ENCODE results near the gene LFNG.

LFNG gene

GRCh38 chr7:2524808-2525657 is 5.5 kb downstream of the LFNG start:
- CTCF ChIA-PET: interaction anchor here (1.6 kb wide), 1 partner anchor 55 kb away, joined by 4 read pairs; no protein-coding TSS in a partner anchor
- no peak for TF ChIP-seq CTCF (IDR thresholded peaks at IDR 0.05; ENCODE audit: insufficient read depth, low read length, missing control alignments)
- no peak for DNase-seq (ENCODE audit: low read depth, low spot score)
- POLR2A ChIA-PET: no interaction called here
- no peak overlapping the region for H3K4me3 ChIP-seq (ENCODE audit: low read depth, low read length)

- POLR2A ChIA-PET: interaction anchor here (0.7 kb wide), 1 partner anchor 26 kb away, joined by 3 read pairs; no protein-coding TSS in a partner anchor
- TF ChIP-seq CTCF (IDR thresholded peaks at IDR 0.05; ENCODE audit: insufficient read depth, low read length, missing control alignments): no peak
- no peak overlapping the region for H3K4me3 ChIP-seq (ENCODE audit: low read depth, low read length)
These were observed 6.4 kb downstream of the LFNG start for GRCh38 chr7:2525658-2526630.

GRCh38 chr7:2526659-2527504 is 7.3 kb downstream of the LFNG start:
- TF ChIP-seq CTCF (IDR thresholded peaks at IDR 0.05; ENCODE audit: insufficient read depth, low read length, missing control alignments): no peak
- CTCF ChIA-PET: interaction anchor here (0.9 to 1.1 kb wide), 2 partner anchors 49 to 75 kb away, joined by 3 to 4 read pairs; no protein-coding TSS in a partner anchor

More at GRCh38 chr7:2525658-2526630, 6.4 kb downstream of the LFNG start:
- no peak for DNase-seq (ENCODE audit: low read depth, low spot score)
- CTCF ChIA-PET: interaction anchor here (0.8 kb wide), 1 partner anchor 15 kb away, joined by 3 read pairs; no protein-coding TSS in a partner anchor

GRCh38 chr7:2527505-2528467 is 8.2 kb downstream of the LFNG start:
- DNase-seq (ENCODE audit: low read depth, low spot score): peak; percentile 16
- no peak for TF ChIP-seq CTCF (IDR thresholded peaks at IDR 0.05; ENCODE audit: insufficient read depth, low read length, missing control alignments)
- CTCF ChIA-PET: interaction anchor here (0.9 to 1.3 kb wide), 3 partner anchors 39 to 76 kb away, joined by 3 to 4 read pairs (median 3); no protein-coding TSS in a partner anchor
- no peak overlapping the region for H3K4me3 ChIP-seq (ENCODE audit: low read depth, low read length)
- POLR2A ChIA-PET: interaction anchor here (1.7 kb wide), 1 partner anchor 11 kb away, joined by 5 read pairs; no protein-coding TSS in a partner anchor

More at GRCh38 chr7:2526659-2527504, 7.3 kb downstream of the LFNG start:
- no peak for DNase-seq (ENCODE audit: low read depth, low spot score)
- no peak overlapping the region for H3K4me3 ChIP-seq (ENCODE audit: low read depth, low read length)
- POLR2A ChIA-PET: interaction anchor here (0.7 to 1.7 kb wide), 2 partner anchors 10 to 25 kb away, joined by 3 to 5 read pairs; no protein-coding TSS in a partner anchor
